Activated CD4-positive, alpha-beta T cell treated with anti-CD3 and anti-CD28 coated beads for 48 hours (primary cell): ENCODE measurements around the gene MS4A5.
"Not testable (repeated sequence)": the region's sequence is repeated elsewhere in the genome, so short reads cannot be mapped to it uniquely, and the experiment has no call there.

Source experiments
- DNase-seq: peaks from one replicate; pipeline ENCODE4 v3.0.0-alpha.2; 2020

The MS4A5 gene, protein sequence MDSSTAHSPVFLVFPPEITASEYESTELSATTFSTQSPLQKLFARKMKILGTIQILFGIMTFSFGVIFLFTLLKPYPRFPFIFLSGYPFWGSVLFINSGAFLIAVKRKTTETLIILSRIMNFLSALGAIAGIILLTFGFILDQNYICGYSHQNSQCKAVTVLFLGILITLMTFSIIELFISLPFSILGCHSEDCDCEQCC

DNA sequence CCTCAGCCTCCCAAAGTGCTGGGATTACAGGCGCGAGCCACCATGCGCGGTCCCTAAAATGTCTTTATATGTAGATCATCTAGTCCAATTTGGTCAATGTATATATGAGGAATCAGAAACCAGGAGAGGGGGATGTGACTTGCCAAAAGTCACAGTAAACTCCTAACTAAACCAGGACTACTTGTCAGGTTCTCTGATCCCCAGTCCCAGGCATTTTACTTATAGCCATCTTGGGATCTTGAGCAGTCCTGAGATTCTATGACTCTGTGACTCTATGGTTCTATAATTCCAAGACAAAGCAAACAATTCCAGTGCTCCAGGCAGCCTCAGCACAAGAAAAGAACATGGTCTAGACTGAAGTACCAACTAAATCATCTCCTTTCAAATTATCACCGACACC lies at the start of gene MS4A5:
TSS of gene MS4A5 (plus strand) at position 301 of the 400 bp plus-strand sequence. CDS start 103 bp downstream, outside the sequence.
- no peak for DNase-seq

DNA sequence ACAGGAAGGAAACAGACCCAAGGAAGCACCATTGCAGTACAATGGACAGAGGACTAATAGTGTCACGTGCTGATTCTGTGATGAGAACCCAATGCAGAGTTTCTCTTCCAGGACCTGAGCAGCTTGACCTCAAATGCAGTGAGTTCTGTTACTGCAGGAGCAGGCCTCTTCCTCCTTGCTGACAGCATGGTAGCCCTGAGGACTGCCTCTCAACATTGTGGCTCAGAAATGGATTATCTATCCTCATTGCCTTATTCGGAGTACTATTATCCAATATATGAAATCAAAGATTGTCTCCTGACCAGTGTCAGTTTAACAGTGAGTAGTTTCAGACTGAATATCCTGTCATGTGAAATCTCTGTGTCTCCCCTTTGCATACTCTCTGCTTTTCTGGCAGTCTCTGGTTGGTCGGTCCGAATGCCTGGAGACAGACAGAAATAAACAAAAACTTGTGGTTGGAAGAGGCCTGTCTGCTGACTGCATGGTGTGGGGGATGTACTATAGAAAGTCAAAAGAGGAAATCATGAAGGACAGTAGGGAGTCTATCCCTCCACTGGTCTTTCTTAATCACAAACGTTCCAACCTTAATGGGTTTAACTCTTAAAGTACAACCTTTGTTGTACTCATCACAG lies 40.0 kb upstream of the MS4A5 start:
- DNase-seq = no peak

DNA sequence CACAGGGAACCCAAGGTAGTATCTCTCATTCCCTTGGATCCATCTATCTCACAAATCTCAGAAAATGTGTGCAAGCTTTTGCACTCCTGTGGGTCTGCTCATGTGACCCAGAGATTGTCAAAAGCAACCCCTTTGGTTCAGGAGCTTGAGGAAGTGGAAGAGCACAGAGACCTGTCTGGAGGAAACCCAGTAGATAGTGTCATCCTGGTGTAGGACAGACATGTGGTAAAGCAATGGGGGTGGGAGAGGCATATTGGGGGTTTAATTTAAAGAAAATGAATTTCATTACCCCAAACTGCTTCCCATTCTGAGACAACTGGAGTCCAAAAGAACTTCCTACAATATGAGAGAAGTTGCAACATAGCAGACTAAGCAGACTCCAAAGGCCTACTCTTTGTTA lies 39.0 kb upstream of the MS4A5 start:
- no peak for DNase-seq

DNA sequence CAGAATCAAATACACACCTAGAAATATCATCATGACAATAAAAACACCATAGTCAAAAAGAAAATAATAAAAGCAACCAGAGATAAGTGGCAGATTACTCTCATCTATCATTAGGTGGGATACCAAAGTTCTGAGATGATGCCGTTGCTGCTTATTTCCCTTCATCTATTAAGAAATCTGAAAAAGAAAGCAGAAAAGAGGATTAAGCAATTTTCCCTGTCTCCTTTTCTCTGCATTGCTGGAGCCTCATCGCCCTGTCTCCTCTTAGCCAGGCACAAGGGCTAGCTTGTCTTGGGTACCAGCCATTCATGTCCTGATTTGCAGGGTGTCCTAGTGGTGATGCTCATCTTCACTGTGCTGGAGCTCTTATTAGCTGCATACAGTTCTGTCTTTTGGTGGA lies 37.0 kb upstream of the MS4A5 start:
- no peak for DNase-seq

DNA sequence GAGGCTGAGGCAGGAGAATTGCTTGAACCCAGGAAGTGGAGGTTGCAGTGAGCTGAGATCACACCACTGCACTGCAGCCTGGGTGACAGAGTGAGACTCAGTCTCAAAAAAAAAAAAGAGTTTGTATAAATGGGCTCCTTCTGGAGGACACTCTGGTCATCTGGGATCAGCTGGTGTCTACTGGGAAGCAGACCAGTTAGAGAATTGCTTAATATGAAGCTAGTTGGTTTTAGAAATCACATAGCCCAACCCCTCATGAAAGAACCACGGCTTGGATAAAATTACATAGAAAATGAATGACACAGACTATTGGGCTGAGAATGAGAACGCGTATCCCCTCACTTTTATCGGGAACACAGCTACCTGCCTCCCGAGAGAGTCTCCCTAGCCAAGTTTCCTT lies 36.4 kb upstream of the MS4A5 start:
- DNase-seq = no peak

DNA sequence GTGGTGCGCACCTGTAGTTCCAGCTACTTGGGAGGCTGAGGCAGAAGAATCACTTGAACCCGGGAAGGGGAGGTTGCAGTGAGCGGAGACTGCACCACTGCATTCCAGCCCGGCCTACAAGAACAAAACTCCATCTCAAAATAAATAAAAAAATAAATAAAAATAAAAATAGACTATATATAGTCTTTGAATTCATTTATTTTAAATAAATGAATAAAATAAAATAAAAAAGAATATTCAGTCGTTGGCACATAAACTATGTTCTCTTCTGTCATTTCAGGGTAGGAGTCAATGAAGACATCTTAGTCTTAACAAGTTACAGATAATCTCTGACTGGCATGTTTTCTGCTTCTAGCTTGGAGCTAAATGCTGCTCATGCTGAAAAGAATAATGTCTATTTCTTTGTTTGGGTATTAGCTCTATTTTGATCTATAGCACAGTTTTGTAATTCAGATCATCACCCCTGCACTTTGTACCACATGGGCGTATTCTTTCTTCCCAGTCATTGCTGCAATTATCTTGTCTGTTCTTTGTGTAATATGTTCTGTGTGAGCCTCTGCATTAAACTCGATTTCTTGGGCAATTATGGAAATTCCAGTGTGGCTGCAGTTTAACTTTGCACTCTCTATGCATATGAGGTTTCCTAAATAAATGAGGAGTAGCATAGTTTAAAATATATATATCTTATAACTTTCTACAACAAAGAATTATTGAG lies 34.5 kb upstream of the MS4A5 start:
- DNase-seq = no peak

DNA sequence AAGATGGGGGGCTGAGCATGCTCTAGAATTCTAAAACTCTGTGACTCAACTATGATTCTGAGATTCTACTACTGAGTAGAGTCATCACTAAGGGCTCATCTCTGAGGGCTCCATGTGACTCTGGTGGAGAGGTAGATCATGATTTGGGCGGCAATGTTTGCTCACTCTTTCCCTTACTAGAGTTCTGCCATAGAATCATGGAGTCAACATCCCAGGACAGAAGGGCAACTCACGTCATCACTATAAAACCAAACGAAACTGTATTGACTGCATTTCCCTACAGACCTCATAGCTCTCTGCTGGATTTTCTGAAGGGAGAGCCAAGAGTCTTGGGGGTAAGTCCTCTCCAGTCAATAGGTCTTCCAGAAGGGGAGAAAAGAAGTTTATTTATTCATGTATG lies 33.0 kb upstream of the MS4A5 start, which contains the start of gene MS4A14:
TSS of gene MS4A14 (plus strand) at position 78 of the 400 bp plus-strand sequence. CDS start at position 198, 120 bp downstream.
- DNase-seq = no peak

DNA sequence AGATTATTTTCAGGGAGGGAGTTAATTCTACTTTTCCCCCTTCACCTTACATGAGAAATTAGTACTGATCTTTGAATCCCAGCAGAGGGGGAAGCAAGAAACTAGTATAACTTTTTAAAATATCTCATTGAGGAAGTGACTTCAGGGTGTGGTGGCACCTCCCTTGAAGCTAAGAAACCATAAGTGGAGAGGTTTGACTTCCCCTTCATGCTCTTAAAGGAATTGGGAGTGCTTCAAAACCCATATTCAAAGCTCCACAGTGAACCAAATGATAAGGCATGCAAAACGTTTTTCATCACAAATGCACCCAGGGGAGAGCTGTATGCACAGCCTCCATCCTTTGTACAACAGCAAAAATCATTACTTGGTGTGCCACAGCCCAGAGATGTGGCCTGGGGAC lies 32.6 kb upstream of the MS4A5 start:
- DNase-seq = no peak

DNA sequence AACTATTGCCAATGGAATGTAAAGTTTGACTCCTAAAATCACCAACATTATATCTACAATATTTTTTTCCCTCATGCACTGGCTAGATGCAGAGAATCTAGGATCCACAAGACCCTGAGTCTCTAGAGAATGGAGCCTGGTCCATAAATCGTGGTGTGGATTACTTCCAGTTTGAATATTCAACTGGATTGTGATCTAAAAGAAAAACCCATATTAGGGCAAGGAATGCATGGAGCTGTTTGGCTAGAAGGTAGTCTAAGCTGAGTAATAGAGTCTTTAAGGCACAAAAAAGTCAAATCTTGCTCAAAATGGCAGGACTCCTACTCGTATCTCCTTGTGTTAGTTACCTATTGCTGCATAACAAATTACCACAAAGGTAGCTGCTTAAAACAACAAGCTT lies 9.4 kb upstream of the MS4A5 start:
- no peak for DNase-seq

DNA sequence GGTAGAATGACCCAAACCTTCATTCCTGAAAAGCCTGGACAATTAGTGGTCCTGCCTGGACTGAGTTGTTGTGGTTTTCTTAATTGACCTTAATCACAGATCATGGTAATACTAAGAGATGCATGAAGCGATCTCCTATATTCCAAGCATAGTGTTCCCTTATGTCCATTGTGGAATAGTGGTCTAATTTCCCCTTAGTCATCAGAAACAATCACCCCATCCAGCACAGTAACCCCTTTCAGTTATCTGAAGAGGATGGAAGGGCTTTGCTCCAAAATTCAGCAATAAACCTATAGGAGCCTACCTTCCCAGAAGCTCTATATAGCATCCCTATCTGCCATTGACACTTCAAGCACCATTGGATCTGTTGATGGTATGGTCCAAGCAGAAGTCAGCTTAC lies 6.8 kb upstream of the MS4A5 start:
- no peak for DNase-seq

DNA sequence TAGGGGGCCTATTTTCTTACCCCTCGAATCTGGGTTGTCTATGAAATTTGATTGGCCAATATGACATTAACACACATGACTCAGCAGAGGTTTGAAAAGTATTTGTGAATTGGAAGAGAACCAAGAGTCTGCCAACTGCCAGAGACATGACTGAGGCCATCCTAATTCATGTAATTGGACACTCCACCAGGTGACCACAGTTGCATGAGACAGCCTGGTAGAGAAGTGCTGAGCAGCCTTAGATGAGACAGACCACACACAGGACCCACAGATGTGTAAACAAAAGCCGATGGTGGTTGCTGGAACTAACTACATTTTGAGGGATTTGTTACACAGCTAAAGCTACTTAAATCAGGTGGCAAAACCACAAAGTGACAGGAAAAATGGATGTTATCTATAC lies 855 bp upstream of the MS4A5 start:
- DNase-seq = no peak

DNA sequence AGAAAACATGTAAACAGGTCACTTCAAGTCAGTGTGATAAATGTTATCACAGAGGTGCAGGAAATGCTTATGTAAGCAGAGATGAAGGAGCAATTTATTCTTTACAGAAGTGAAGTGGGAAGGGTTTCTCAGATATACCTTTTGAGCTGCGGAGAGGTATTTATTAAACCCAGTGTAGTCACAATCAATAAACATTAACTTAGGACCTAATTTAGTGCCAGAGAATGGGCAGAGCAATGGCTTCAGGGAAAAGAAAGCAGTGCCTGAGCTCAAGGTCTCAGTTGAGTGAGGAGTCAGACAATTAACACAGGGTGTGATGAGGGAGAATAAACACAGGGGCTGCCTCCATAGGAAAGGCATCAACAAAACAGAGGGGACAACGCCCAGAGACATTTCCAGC lies 1.9 kb downstream of the MS4A5 start:
- DNase-seq = no peak

DNA sequence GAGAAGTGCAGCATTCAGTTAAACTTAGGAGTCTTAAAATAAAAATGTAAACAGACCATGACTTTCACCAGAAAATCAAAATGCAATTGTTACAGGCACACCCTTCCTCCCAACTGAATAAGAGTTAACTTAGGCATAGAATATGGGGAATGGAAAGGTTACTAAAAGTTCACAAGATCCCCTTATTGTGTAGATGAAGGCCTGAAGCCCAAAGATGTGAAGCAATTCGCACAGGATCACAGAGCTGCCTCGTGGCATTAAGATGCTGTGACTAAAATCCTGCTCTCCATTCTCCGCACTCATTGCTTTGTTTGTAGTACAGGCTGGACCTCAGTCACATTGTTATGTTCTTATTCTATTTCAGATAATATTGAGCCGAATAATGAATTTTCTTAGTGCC lies 4.0 kb downstream of the MS4A5 start:
- no peak for DNase-seq

DNA sequence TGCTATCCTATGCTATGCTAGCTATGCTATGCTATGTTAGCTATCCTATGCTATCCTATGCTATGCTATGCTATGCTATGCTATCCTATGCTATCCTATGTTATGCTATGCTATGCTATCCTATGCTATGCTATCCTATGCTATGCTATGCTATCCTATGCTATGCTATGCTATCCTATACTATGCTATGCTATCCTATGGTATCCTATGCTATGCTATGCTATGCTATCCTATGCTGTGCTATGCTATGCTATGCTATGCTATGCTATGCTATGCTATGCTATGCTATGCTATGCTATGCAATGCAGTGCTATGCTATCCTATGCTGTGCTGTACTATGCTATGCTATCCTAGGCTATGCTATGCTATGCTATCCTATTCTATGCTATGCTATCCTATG lies 17.7 kb downstream of the MS4A5 start:
- DNase-seq = no peak

DNA sequence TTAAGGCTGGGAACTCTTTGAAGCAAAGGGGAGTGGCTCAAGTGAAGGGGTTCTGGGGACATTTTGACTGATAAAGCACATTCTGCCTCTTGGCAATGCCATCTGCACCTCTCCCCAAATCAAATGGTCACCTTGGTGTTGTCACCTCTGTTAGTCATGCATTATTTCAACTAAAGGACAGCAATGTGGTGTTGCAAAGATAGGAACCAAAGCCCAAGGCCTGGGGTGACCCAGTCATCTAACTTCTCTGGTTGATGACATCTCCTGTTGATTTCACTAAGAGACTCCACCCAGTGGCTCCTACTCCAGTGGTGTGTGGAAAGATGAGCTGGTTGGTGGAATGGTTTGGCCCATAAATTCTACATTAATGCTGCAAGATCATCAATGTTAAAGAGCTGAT lies 18.5 kb downstream of the MS4A5 start:
- no peak for DNase-seq

DNA sequence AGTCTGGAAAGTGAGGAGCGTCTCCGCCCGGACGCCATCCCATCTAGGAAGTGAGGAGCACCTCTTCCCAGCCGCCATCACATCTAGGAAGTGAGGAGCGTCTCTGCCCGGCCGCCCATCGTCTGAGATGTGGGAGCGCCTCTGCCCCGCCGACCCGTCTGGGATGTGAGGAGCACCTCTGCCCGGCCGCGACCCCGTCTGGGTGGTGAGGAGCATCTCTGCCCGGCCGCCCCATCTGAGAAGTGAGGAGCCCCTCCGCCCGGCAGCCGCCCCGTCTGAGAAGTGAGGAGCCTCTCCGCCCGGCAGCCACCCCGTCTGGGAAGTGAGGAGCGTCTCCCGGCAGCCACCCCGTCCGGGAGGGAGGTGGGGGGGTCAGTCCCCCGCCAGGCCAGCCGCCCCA lies 21.8 kb downstream of the MS4A5 start:
- not testable (repeated sequence) for DNase-seq

DNA sequence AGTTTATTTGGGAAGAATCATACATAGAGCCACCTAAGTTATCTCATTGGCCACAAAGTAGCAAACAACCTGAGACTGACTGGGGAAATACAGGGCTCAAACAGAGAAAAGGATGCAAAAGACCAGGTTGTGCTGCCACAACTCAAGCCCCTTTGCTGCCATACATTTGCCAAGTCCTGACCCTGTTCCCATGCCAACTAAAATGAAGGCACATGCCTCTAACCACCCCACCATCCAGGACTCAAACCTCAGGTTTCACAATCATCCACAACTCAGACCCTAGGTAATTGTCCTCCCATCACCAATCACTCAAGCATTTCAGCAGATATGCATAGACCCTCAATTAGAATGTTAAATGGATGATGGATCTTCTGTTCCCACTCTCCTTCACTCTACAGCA lies 24.8 kb downstream of the MS4A5 start:
- no peak for DNase-seq

DNA sequence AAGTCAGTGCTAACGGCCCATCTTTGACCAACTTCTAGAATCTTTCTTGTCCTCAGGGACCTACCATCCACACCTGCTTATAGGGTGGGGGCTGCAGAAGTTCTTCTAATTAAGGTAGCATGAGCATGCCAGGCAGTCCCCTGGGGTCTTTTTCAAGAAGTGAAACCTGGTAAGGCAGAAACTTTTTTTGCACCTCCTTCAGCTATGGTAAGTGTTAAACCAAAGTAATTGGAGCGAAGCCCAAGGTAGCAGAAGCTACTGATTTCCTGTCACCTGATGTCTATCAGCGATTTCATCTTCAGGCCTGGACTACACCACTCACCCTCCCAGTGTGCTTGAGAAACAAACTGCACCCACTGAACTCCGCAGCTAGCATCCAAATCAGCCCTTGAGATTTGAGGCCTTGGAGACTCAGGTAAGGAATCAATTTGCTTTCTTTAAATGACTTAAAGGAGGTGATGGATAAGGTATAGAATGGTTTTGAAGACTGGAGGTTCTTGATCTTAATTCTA lies 26.2 kb downstream of the MS4A5 start, which contains the start of gene MS4A1:
TSS of gene MS4A1 (plus strand) at position 317 of the 512 bp plus-strand sequence. CDS start 6,528 bp downstream, outside the sequence.
- DNase-seq = no peak

DNA sequence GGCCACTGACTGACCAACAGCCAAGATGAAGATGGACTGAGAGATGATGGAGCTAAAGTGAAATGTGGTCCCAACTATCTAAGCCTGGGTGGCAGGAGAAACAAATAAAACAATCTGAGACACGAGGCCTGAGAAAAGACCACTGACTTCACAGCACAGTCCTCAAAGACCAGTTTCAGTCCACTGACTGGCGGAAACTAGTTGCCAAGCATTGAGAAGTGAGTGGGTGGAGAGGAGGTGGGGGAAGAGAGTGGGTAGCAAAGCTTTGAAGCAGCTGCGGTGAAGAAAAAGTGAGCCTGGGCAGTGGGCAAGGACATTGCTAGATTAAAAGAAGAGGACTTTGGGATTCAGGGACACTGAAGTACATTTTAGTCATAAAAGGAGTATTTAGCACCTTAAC lies 28.2 kb downstream of the MS4A5 start:
- DNase-seq = no peak

DNA sequence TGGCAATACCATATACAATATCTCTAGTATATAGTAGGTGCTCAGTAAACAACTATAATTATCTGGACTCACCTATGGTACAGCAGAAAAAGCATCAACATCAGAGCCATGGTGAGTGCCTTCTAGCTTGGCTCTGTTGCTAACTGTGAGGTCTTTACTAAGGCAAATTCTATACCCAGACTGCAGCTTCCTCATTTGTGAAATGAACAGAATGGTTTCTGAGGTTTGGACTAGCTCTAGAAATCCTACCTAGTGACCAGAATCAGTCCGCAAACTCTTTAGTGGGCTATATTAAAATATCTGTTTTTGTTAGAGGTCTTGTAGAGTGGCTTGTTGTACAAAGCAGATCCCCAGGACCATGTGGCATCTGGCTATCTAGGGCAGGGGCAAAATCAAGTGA lies 30.0 kb downstream of the MS4A5 start:
- no peak for DNase-seq

DNA sequence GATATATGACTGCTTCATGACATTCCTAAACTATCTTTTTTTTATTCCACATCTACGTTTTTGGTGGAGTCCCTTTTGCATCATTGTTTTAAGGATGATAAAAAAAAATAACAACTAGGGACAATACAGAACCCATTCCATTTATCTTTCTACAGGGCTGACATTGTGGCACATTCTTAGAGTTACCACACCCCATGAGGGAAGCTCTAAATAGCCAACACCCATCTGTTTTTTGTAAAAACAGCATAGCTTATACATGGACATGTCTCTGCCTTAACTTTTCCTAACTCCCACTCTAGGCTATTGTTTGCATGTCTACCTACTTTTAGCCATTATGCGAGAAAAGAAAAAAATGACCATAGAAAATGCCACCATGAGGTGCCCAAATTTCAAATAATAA lies 39.5 kb downstream of the MS4A5 start:
- no peak for DNase-seq

DNA sequence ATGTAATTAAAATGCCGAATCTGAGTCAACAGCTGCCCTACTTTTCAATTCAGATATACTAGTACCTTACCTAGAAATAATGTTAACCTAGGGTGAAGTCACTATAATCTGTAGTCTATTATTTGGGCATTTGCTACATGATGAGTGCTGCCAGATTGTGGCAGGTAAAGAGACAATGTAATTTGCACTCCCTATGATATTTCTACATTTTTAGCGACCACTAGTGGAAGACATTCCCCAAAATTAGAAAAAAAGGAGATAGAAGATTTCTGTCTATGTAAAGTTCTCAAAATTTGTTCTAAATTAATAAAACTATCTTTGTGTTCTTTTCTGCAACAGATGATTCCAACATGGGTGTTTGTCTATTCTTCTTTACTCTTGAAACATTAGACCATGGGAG lies 40.4 kb downstream of the MS4A5 start:
- no peak for DNase-seq

DNA sequence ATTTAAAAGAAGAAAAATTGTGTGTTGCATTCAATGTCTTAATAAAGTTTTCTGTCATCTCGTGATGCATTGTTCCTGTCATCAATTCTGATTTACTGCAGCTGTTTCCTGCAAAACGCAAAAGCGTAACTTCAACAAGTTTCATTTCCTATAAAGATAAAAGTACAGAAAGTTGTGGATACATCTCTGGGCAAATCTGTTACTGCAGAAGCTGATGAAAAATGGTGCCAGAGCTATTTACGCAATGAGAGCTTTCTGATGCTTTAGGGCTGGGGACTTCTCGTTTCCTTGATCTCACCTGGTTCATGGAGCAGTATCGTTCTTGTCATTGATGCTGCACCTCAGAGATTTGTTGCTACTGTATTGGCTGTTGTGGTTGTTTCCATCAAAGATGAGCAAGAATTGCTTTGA lies 47.7 kb downstream of the MS4A5 start:
- DNase-seq = no peak

DNA sequence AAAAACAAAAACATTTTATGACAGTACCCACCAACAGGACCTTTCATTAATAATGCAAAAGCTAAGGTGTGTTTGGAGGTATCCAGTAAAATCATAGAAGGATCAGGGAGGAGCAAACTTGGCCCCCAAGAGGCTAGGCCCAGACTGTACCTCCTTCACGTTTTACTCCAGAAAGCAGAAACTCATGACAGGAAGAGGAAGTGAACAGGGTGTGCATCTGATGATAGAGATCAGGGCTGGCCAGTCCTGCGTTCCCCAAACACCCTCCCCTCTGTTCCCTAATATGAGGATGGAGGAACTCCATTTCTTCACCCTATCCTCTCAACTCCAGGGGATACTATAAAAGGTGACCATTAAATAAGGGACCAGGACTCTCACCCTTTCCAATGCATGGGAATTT lies 53.0 kb downstream of the MS4A5 start:
- no peak for DNase-seq
